MM.1S (cell line): ENCODE measurements around the gene PTPN22.

Source experiments
- EZH2 ChIP-seq: fragments of 300-600 bp; sonication (generic); optimal IDR thresholded peaks from 2 replicates; pipeline ENCODE3; 2017; ENCODE audit warnings: low read depth, mild to moderate bottlenecking, antibody characterized with exemption, low read length, mixed read lengths
- EZH2phosphoT487 ChIP-seq: fragments of 300-600 bp; sonication (generic); IDR thresholded peaks from 2 replicates; pipeline ENCODE4 v1.6.1; 2018; ENCODE audit warnings: antibody characterized with exemption, low read length
- TF ChIP-seq, protein P1 (sequence below): fragments of 300-600 bp; sonication (generic); IDR thresholded peaks from 2 replicates; pipeline ENCODE4 v1.5.1; 2016; ENCODE audit warnings: antibody characterized with exemption, low read length, mixed read lengths

DNA sequence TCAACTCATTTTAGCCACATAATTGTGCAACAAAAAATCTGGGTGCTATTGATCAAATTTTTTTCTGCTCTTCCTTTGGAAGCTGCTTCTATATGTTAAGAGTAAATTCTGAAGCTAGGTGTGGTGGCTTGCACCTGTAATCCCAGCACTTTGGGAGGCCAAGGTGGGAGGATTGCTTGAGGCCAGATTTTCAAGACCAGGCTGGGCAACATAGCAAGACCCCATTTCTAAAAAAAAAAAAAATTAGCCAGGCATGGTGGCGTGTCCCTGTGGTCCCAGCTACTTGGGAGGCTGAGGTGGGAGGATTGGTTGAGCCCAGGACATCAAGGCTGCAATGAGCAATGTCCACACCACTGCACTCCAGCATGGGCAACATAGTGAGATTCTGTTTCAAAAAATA, 35.0 kb downstream of the PTPN22 start:
- TF ChIP-seq, protein P1, sequence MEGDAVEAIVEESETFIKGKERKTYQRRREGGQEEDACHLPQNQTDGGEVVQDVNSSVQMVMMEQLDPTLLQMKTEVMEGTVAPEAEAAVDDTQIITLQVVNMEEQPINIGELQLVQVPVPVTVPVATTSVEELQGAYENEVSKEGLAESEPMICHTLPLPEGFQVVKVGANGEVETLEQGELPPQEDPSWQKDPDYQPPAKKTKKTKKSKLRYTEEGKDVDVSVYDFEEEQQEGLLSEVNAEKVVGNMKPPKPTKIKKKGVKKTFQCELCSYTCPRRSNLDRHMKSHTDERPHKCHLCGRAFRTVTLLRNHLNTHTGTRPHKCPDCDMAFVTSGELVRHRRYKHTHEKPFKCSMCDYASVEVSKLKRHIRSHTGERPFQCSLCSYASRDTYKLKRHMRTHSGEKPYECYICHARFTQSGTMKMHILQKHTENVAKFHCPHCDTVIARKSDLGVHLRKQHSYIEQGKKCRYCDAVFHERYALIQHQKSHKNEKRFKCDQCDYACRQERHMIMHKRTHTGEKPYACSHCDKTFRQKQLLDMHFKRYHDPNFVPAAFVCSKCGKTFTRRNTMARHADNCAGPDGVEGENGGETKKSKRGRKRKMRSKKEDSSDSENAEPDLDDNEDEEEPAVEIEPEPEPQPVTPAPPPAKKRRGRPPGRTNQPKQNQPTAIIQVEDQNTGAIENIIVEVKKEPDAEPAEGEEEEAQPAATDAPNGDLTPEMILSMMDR, result no peak
- TF ChIP-seq EZH2phosphoT487 (no peak), EZH2 (no peak)
